Subcutaneous abdominal adipose tissue (tissue), 5 donors: ENCODE data around the gene SSBP1.
A peak's percentile ranks its signal among the peaks of the same experiment; 100 is the strongest.

Experiments used
- H3K27ac ChIP-seq: one replicate; pipeline ENCODE4 v1.7.0; 2013; ENCODE audit warnings: low read depth, mild to moderate bottlenecking, inconsistent platforms, low read length, moderate library complexity
- H3K27me3 ChIP-seq, 5 donors: one replicate each; pipeline ENCODE4 v1.7.0; 2013; ENCODE audit warnings: low read length in 5 of 5, inconsistent platforms in 1 of 5; ENCODE audit not compliant: control insufficient read depth in 5 of 5, insufficient read depth in 4 of 5
- H3K36me3 ChIP-seq, 5 donors: one replicate each; pipeline ENCODE4 v1.7.0; 2013; ENCODE audit warnings: low read length in 5 of 5; ENCODE audit not compliant: control insufficient read depth in 5 of 5, insufficient read depth in 5 of 5
- H3K4me1 ChIP-seq, 5 donors: one replicate each; pipeline ENCODE4 v1.7.0; 2013; ENCODE audit warnings: low read length in 5 of 5, mild to moderate bottlenecking in 3 of 5, moderate library complexity in 1 of 5; ENCODE audit not compliant: control insufficient read depth in 5 of 5, insufficient read depth in 5 of 5
- H3K4me3 ChIP-seq, 5 donors: one replicate each; pipeline ENCODE4 v1.7.0; 2013; ENCODE audit warnings: low read length in 5 of 5, low read depth in 1 of 5
- H3K9ac ChIP-seq, 5 donors: one replicate each; pipeline ENCODE4 v1.7.0; 2013; ENCODE audit warnings: low read length in 5 of 5, mild to moderate bottlenecking in 4 of 5, moderate library complexity in 3 of 5
- H3K9me3 ChIP-seq, 5 donors: one replicate each; pipeline ENCODE4 v1.7.0; 2013; ENCODE audit warnings: low read length in 5 of 5; ENCODE audit not compliant: control insufficient read depth in 5 of 5
- donor health status: healthy.
- donor health status: healthy.
- donor health status: healthy.
- donor health status: healthy.
- donor health status: healthy.

The SSBP1 gene

DNA sequence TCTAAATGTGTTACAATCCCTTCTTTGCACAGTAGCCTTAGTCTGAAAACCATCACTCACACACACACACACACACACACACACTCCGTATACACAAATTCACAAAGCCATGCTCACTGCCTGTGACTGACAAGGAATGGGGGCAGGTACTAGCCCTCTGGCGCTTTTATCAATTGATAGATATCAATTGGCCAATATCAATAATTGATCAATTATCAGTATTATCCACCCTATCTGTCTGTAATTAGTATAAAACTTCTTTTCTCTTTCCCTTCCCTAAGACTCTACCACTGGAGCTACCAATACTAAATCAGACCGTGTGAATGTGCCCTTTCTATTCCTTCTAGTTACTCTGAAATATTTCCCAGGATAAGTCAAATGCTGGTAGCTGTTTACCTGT, 38.3 kb upstream of the SSBP1 start:
- no peak overlapping the region for H3K4me3 ChIP-seq
- no peak overlapping the region for H3K9ac ChIP-seq
- H3K27ac ChIP-seq, result no peak overlapping the region
- no peaks in the 10 kb centered on the region for H3K27me3 ChIP-seq
- peaks cover 4 to 38% (median 22%) of the 10 kb centered on the region in 5 donors for H3K4me1 ChIP-seq
- no peaks in the 10 kb centered on the region for H3K9me3 ChIP-seq
- H3K36me3 ChIP-seq, result no peaks in the 10 kb centered on the region

- peak overlapping the region; percentile 6 to 74 (median 41) for H3K9ac ChIP-seq
- H3K4me1 ChIP-seq, result peaks cover 4 to 37% (median 22%) of the 10 kb centered on the region in 5 donors
- H3K27ac ChIP-seq, result no peak overlapping the region
- H3K9me3 ChIP-seq, result no peaks in the 10 kb centered on the region
- H3K4me3 ChIP-seq, result peak overlapping the region in 4 of 5 donors; percentile 59 to 74 (median 64)
- H3K27me3 ChIP-seq, result no peaks in the 10 kb centered on the region
- no peaks in the 10 kb centered on the region for H3K36me3 ChIP-seq
These were observed 37.8 kb upstream of the SSBP1 start for GRCh38 chr7:141700296-141700847.

DNA sequence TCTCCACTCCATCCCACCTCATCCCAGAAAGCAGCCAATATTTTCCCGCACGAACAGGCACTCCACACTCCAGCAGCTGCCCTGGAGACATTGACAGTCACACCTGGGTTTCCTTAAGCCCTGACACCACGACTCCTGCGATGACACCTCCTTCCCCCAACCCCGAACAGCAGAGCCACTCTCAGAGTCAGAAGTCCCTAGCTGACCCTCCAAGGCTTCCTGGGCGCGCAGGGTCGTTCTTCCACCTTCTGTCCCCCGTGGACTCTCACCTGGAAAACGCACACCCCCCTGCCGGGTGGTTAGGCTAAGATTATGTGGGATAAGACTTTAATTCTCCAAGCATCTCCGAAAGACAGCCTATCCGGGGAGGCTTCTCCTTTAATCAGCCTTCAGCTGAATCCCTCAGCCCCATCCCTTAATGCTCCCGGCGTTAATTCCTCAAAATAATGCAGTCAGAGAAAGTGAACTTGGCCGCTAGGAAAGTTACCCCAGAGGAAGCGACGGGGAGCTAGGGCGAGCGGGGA, 37.2 kb upstream of the SSBP1 start:
- H3K9me3 ChIP-seq, result no peaks in the 10 kb centered on the region
- H3K27me3 ChIP-seq, result no peaks in the 10 kb centered on the region
- no peak overlapping the region for H3K27ac ChIP-seq
- H3K4me3 ChIP-seq, result peak overlapping the region; percentile 40 to 74 (median 59)
- no peaks in the 10 kb centered on the region for H3K36me3 ChIP-seq
- peaks cover 4 to 33% (median 18%) of the 10 kb centered on the region in 5 donors for H3K4me1 ChIP-seq
- H3K9ac ChIP-seq, result peak overlapping the region; percentile 6 to 74 (median 41)

GRCh38 chr7:141701489-141702046, 36.6 kb upstream of the SSBP1 start:
- Histone ChIP-seq H3K27ac (peak overlapping the region; percentile 39), H3K9ac (peak overlapping the region in 4 of 5 donors; percentile 35 to 73 (median 57)), H3K36me3 (no peaks in the 10 kb centered on the region), H3K27me3 (no peaks in the 10 kb centered on the region), H3K4me3 (peak overlapping the region; percentile 58 to 75 (median 69)), H3K4me1 (peaks cover 4 to 27% (median 16%) of the 10 kb centered on the region in 5 donors), H3K9me3 (no peaks in the 10 kb centered on the region)

DNA sequence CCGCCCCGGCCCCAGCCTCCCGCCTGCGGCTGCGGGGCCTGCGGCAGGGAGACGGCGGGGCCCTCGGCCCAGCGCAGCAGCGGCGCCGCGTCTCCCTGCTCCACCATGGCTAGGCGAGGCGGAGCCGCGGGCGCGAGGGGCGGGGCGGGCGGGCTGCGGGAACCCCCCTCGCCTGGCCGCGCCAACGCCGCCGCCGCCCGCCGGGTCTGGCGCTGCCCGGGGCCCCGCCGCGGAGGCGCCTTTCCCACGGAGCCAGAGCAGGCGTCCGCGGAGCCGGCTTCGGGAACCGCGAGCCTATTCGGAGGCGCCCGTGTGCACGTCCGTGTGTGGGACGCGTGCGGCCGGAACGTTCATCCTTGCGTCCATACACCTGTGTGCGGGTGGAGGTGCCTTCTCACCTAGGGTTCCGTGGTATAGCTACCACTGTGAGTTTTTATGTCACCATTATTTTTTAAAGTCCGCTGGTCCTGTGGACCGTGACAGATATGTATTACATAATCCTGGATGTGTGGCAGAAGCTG, 36.1 kb upstream of the SSBP1 start, which contains the start of gene DENND11:
TSS of gene DENND11 (minus strand) at position 120 of the 521 bp plus-strand sequence. CDS start at position 107, 13 bp downstream.
- Histone ChIP-seq H3K9me3 (no peaks in the 10 kb centered on the region), H3K9ac (peak within 1 kb of the TSS; percentile 41 to 88 (median 85)), H3K4me1 (peaks cover 4 to 22% (median 16%) of the 10 kb centered on the region in 5 donors), H3K36me3 (no peaks in the 10 kb centered on the region), H3K27me3 (no peaks in the 10 kb centered on the region), H3K4me3 (peak within 1 kb of the TSS; percentile 71 to 83 (median 76)), H3K27ac (peak within 1 kb of the TSS; percentile 39)

- Histone ChIP-seq H3K4me1 (peaks cover 4 to 16% (median 14%) of the 10 kb centered on the region in 5 donors), H3K27ac (no peak overlapping the region), H3K4me3 (peak overlapping the region in 1 of 5 donors; percentile 83), H3K9me3 (no peaks in the 10 kb centered on the region), H3K9ac (peak overlapping the region in 2 of 5 donors; percentile 74 to 85), H3K27me3 (no peaks in the 10 kb centered on the region), H3K36me3 (no peaks in the 10 kb centered on the region)
These were observed 35.3 kb upstream of the SSBP1 start for GRCh38 chr7:141702892-141703291.

GRCh38 chr7:141704112-141704511, 34.0 kb upstream of the SSBP1 start:
- no peak overlapping the region for H3K9ac ChIP-seq
- no peak overlapping the region for H3K27ac ChIP-seq
- H3K4me1 ChIP-seq, result peaks cover 4 to 16% (median 14%) of the 10 kb centered on the region in 5 donors
- H3K9me3 ChIP-seq, result no peaks in the 10 kb centered on the region
- no peaks in the 10 kb centered on the region for H3K27me3 ChIP-seq
- no peak overlapping the region for H3K4me3 ChIP-seq
- H3K36me3 ChIP-seq, result no peaks in the 10 kb centered on the region

DNA sequence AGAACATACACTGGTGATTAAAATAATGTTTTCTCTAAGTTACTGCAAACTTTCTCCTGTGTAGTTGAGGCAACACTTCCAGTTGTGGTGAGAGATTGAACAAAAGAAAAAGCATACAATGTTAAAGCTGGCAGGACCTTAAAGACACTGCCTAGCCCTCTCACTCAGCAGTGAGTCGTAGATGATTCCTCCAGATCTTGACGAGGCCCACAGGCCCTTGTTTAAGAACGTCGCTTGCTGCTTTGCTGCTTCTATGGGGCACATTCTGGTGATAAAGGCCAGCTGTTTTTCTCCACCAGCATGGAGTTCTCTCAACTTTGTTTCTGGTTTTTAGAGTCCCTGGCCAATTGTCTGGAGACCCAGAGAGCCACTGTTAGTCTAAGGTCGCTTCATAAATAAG, 33.4 kb upstream of the SSBP1 start:
- Histone ChIP-seq H3K27me3 (no peaks in the 10 kb centered on the region), H3K4me3 (no peak overlapping the region), H3K36me3 (no peaks in the 10 kb centered on the region), H3K27ac (no peak overlapping the region), H3K9ac (no peak overlapping the region), H3K9me3 (no peaks in the 10 kb centered on the region), H3K4me1 (peaks cover 4 to 16% (median 14%) of the 10 kb centered on the region in 5 donors)

GRCh38 chr7:141706239-141707064, 31.7 kb upstream of the SSBP1 start:
- Histone ChIP-seq H3K4me1 (peaks cover 0 to 8% (median 6%) of the 10 kb centered on the region in 5 donors), H3K27ac (no peak overlapping the region), H3K4me3 (no peak overlapping the region), H3K9ac (no peak overlapping the region), H3K27me3 (no peaks in the 10 kb centered on the region), H3K9me3 (no peaks in the 10 kb centered on the region), H3K36me3 (peaks cover 0 to 1% (median 0%) of the 10 kb centered on the region in 5 donors)
